Measurements from ENCODE around the gene LTB.
A peak's percentile ranks its signal among the peaks of the same experiment; 100 is the strongest.
"Not testable (repeated sequence)": the region's sequence is repeated elsewhere in the genome, so short reads cannot be mapped to it uniquely, and the experiment has no call there.

LTB gene

GRCh38 chr6:31607317-31607716 is 25.1 kb upstream of the LTB start:
- DNase-seq: no peak

GRCh38 chr6:31597006-31597405 is 14.8 kb upstream of the LTB start:
- peak; percentile 49 for DNase-seq

GRCh38 chr6:31592396-31592771 is 10.2 kb upstream of the LTB start:
- no peak for DNase-seq

GRCh38 chr6:31590691-31591090 is 8.5 kb upstream of the LTB start:
- not testable (repeated sequence) for DNase-seq

- DNase-seq: no peak
Measured at GRCh38 chr6:31588871-31589650, 6.8 kb upstream of the LTB start.

GRCh38 chr6:31587791-31588777 is 5.9 kb upstream of the LTB start:
- no peak for DNase-seq

GRCh38 chr6:31586599-31587281 is 4.5 kb upstream of the LTB start:
- no peak for DNase-seq

- no peak for DNase-seq
Measured at GRCh38 chr6:31586008-31586407, 3.8 kb upstream of the LTB start, which contains the start of gene LST1. Gene LST1, plus strand, starts transcription at chr6:31586277. Its CDS starts 1,023 bp downstream, at chr6:31587300.

GRCh38 chr6:31585491-31585890 is 3.3 kb upstream of the LTB start:
- peak; percentile 65 for DNase-seq

GRCh38 chr6:31581434-31582229 is 592 bp downstream of the LTB start:
- DNase-seq: no peak

GRCh38 chr6:31580807-31581433 is 1.3 kb downstream of the LTB start:
- peak; percentile 86 for DNase-seq

- DNase-seq: no peak
Measured at GRCh38 chr6:31580438-31580740, 1.8 kb downstream of the LTB start.

GRCh38 chr6:31579546-31580437 is 2.4 kb downstream of the LTB start:
- peak; percentile 35 for DNase-seq

- DNase-seq: peak; percentile 35
Measured at GRCh38 chr6:31579119-31579505, 3.1 kb downstream of the LTB start.

GRCh38 chr6:31578184-31579118 is 3.8 kb downstream of the LTB start:
- DNase-seq: peak; percentile 30

- DNase-seq: no peak
Measured at GRCh38 chr6:31577579-31577966, 4.7 kb downstream of the LTB start.

GRCh38 chr6:31576897-31577578 is 5.2 kb downstream of the LTB start:
- DNase-seq: peak; percentile 52

- DNase-seq: no peak
Measured at GRCh38 chr6:31575952-31576685, 6.1 kb downstream of the LTB start.
